HCT116 (cell line): ENCODE results near the gene OTOGL. TPM values are rescaled to one million over a fixed set of nuclear protein-coding genes. Genes with fewer than 3 reads are reported as not detected.

Source experiments
- ATAC-seq: fragments of 200-7000 bp; cut with Tn5 transposase; 2 replicates; pipeline ENCODE4 v1.9.1; 2020; ENCODE audit warnings: mild to moderate bottlenecking, moderate library complexity
- BruUV-seq: library from RNA; stranded (reverse); fragments of 400-500 nt; replicated peaks from 2 replicates; lab custom pipeline; 2021; lab: Mats Ljungman, UMichigan
- CTCF ChIA-PET: fragments of 300-600 bp; sonication (Branson Sonifier 250); formaldehyde crosslinking; loops from one replicate; lab custom pipeline; 2021; ENCODE audit warnings: antibody characterized with exemption; lab: Charles Lee
- POLR2A ChIA-PET: fragments of 300-600, 350-600 bp; sonication (Branson Sonifier 250); formaldehyde crosslinking; loops from one replicate; lab custom pipeline; 2021; ENCODE audit warnings: antibody characterized with exemption; lab: Charles Lee
- RAD21 ChIA-PET, 2 experiments: fragments of 300-600 bp; sonication (Branson Sonifier 250); formaldehyde crosslinking; loops; one replicate each; lab custom pipeline; 2023; ENCODE audit warnings: low total read pairs in 2 of 2; ENCODE audit not compliant: uncharacterized antibody in 2 of 2, unreplicated experiment in 2 of 2, low non-redundant PET in 1 of 2; lab: Charles Lee
- DNase-seq: peaks from one replicate; pipeline ENCODE4 v3.0.0-alpha.2; 2010; ENCODE audit warnings: low read depth, low spot score
- H2AFZ ChIP-seq: fragments of 200-600 bp; shearing (Covaris generic), sonication (generic); 2 replicates; pipeline ENCODE4 v1.6.1; 2017; ENCODE audit warnings: low read depth, mixed run types, mixed read lengths, antibody characterized with exemption, low read length; ENCODE audit not compliant: poor library complexity, severe bottlenecking
- H3K27ac ChIP-seq: 2 replicates; pipeline ENCODE4 v1.5.1; 2012; ENCODE audit warnings: low read depth, low read length
- H3K27me3 ChIP-seq: fragments of 200-600 bp; sonication (generic); 2 replicates; pipeline ENCODE4 v1.6.1; 2016; ENCODE audit warnings: mixed run types, low read length, mixed read lengths; ENCODE audit not compliant: insufficient read depth
- H3K36me3 ChIP-seq, 2 experiments: fragments of 200-500 bp in 1 of 2; fragments of 200-600 bp in 1 of 2; sonication (Bioruptor generic) in 1 of 2; sonication (generic) in 1 of 2; 2 replicates each; pipeline versions ENCODE4 v1.5.1 to v1.6.1; 2014 to 2016; ENCODE audit warnings: low read length in 2 of 2, inconsistent platforms in 1 of 2, mixed read lengths in 1 of 2, mixed run types in 1 of 2; ENCODE audit not compliant: insufficient read depth in 2 of 2, control insufficient read depth in 1 of 2
- H3K4me1 ChIP-seq, 2 experiments: fragments of 200-600 bp in 1 of 2; sonication (generic) in 1 of 2; 2 replicates each; pipeline versions ENCODE4 v1.5.1 to v1.6.1; 2012 to 2017; ENCODE audit warnings: low read length in 2 of 2, inconsistent platforms in 1 of 2, mild to moderate bottlenecking in 1 of 2, mixed read lengths in 1 of 2, mixed run types in 1 of 2, moderate library complexity in 1 of 2; ENCODE audit not compliant: insufficient read depth in 2 of 2, control insufficient read depth in 1 of 2
- H3K4me2 ChIP-seq: fragments of 200-600 bp; sonication (generic); 2 replicates; pipeline ENCODE4 v1.6.1; 2017; ENCODE audit warnings: mixed run types, low read length, mixed read lengths
- H3K4me3 ChIP-seq, 2 experiments: fragments of 200-600 bp in 1 of 2; sonication (generic) in 1 of 2; replicated peaks in 1 of 2; 2 replicates each; pipeline ENCODE4 v1.5.1; 2011 to 2016; ENCODE audit warnings: low read length in 2 of 2, control low read depth in 1 of 2, low read depth in 1 of 2, mild to moderate bottlenecking in 1 of 2, mixed read lengths in 1 of 2, mixed run types in 1 of 2
- H3K79me2 ChIP-seq: fragments of 200-600 bp; sonication (generic); 2 replicates; pipeline ENCODE4 v1.6.1; 2017; ENCODE audit warnings: mild to moderate bottlenecking, mixed run types, low read length, moderate library complexity, mixed read lengths; ENCODE audit not compliant: insufficient read depth
- H3K9ac ChIP-seq: fragments of 200-600 bp; sonication (generic); 2 replicates; pipeline ENCODE4 v1.6.1; 2016; ENCODE audit warnings: low read length, mixed read lengths
- H3K9me2 ChIP-seq: fragments of 200-600 bp; sonication (generic), shearing (Covaris generic); 2 replicates; pipeline ENCODE4 v1.6.1; 2017; ENCODE audit warnings: mixed run types, mild to moderate bottlenecking, moderate library complexity; ENCODE audit not compliant: insufficient read depth
- H3K9me3 ChIP-seq, 2 experiments: fragments of 200-500 bp in 1 of 2; fragments of 200-600 bp in 1 of 2; sonication (Bioruptor generic) in 1 of 2; sonication (generic) in 1 of 2; 2 replicates each; pipeline ENCODE4 v1.6.1; 2014 to 2017; ENCODE audit warnings: low read length in 2 of 2, mixed read lengths in 2 of 2, inconsistent platforms in 1 of 2, low read depth in 1 of 2, mild to moderate bottlenecking in 1 of 2, mixed run types in 1 of 2, moderate library complexity in 1 of 2; ENCODE audit not compliant: control insufficient read depth in 1 of 2, insufficient read depth in 1 of 2
- H4K20me1 ChIP-seq: fragments of 200-600 bp; sonication (generic), shearing (Covaris generic); 2 replicates; pipeline ENCODE4 v1.6.1; 2017; ENCODE audit warnings: mixed run types, mild to moderate bottlenecking, moderate library complexity; ENCODE audit not compliant: insufficient read depth
- CBX3 ChIP-seq: IDR thresholded peaks from 2 replicates; pipeline ENCODE4 v1.6.1; 2012; ENCODE audit warnings: low read depth
- CTCF ChIP-seq, 3 experiments: fragments of 200-600 bp in 1 of 3; sonication (generic) in 1 of 3; IDR thresholded peaks in 2 of 3; conservative IDR thresholded peaks in 1 of 3; 2 replicates each; pipeline ENCODE4 v1.5.1; 2012 to 2017; ENCODE audit warnings: low read depth in 2 of 3, low read length in 2 of 3, antibody characterized with exemption in 1 of 3, borderline replicate concordance in 1 of 3, control low read depth in 1 of 3, mild to moderate bottlenecking in 1 of 3, mixed read lengths in 1 of 3, mixed run types in 1 of 3, moderate library complexity in 1 of 3; ENCODE audit not compliant: insufficient read depth in 1 of 3
- EZH2 ChIP-seq: fragments of 200-600 bp; sonication (generic); IDR thresholded peaks from 2 replicates; pipeline ENCODE4 v1.6.1; 2017; ENCODE audit warnings: antibody characterized with exemption, mixed run types
- FOSL1 ChIP-seq: IDR thresholded peaks from 2 replicates; pipeline ENCODE4 v1.6.1; 2012; ENCODE audit warnings: low read depth
- JUND ChIP-seq: IDR thresholded peaks from 2 replicates; pipeline ENCODE4 v1.6.1; 2012
- MAX ChIP-seq: IDR thresholded peaks from 2 replicates; pipeline ENCODE4 v1.6.1; 2012
- POLR2A ChIP-seq: IDR thresholded peaks from 2 replicates; pipeline ENCODE4 v1.7.0; 2011; ENCODE audit warnings: borderline replicate concordance; ENCODE audit not compliant: insufficient read depth, insufficient read length; ENCODE audit errors: extremely low read depth
- RAD21 ChIP-seq: IDR thresholded peaks from 2 replicates; pipeline ENCODE4 v1.6.1; 2012; ENCODE audit warnings: low read depth, mild to moderate bottlenecking
- REST ChIP-seq: IDR thresholded peaks from 2 replicates; pipeline ENCODE4 v1.6.1; 2012; ENCODE audit warnings: low read depth
- SIN3A ChIP-seq: IDR thresholded peaks from 2 replicates; pipeline ENCODE4 v1.6.1; 2012; ENCODE audit warnings: low read depth
- SP1 ChIP-seq: IDR thresholded peaks from 2 replicates; pipeline ENCODE4 v1.6.1; 2012; ENCODE audit warnings: low read depth
- ZBTB33 ChIP-seq: IDR thresholded peaks from 2 replicates; pipeline ENCODE4 v1.6.1; 2011; ENCODE audit warnings: mild to moderate bottlenecking, low read length, moderate library complexity; ENCODE audit not compliant: insufficient replicate concordance; ENCODE audit errors: extremely low read depth
- ZFX ChIP-seq: fragments of 450-650 bp; IDR thresholded peaks from 2 replicates; pipeline ENCODE4 v1.6.1; 2017
- intact Hi-C: fragments of 100-400 bp; cut with micrococcal nuclease; formaldehyde crosslinking; loops from 2 replicates; pipeline ENCODE4 v1.10.0; 2022
- total RNA-seq: library from RNA; stranded (reverse); gene quantifications from one replicate; pipeline ENCODE4 v1.2.1, GENCODE V29; 2021; ENCODE audit not compliant: unreplicated experiment

Gene OTOGL
- total RNA-seq, 1 experiment from 2014 or later: not detected

GRCh38 chr12:80411787-80412186 lies 312.4 kb downstream of the OTOGL start:
- Histone ChIP-seq H3K9me3 (no peaks in the 10 kb centered on the region), H4K20me1 (no peaks in the 10 kb centered on the region), H3K36me3 (no peaks in the 10 kb centered on the region), H3K4me2 (no peak overlapping the region), H3K27ac (no peak overlapping the region), H3K27me3 (peaks cover 7% of the 10 kb centered on the region; the same call in 1 of the 2 replicates), H3K4me1 (no peaks in the 10 kb centered on the region), H3K9ac (no peak overlapping the region), H3K79me2 (no peaks in the 10 kb centered on the region), H3K9me2 (no peaks in the 10 kb centered on the region), H2AFZ (no peak overlapping the region), H3K4me3 (no peak overlapping the region)
- POLR2A ChIA-PET: no interaction called here
- intact Hi-C loops: loop anchor here (1.0 to 10.0 kb wide), 4 partner anchors 217 to 847 kb away; no protein-coding TSS in a partner anchor
- ATAC-seq: no peak
- CTCF ChIA-PET: no interaction called here
- RAD21 ChIA-PET: no interaction called here
- DNase-seq: no peak
- TF ChIP-seq ZFX (no peak), REST (no peak), POLR2A (no peak), FOSL1 (no peak), CTCF (IDR thresholded peaks at IDR 0.05 in 2 of 3, conservative IDR thresholded peaks at IDR 0.05 in 1 of 3; ENCODE audit: borderline replicate concordance in 1 of 3, insufficient read depth in 1 of 3, low read depth in 2 of 3, low read length in 2 of 3) (no peak), RAD21 (no peak), EZH2 (no peak), MAX (no peak), SIN3A (no peak), JUND (no peak), CBX3 (no peak), ZBTB33 (no peak), SP1 (no peak)
- BruUV-seq: no TSS peak
